ENCODE results near the gene STXBP2.

Gene STXBP2

GRCh38 chr19:7612282-7613274 lies 24.3 kb upstream of the STXBP2 start:
- DNase-seq (ENCODE audit: low read depth), result no peak

GRCh38 chr19:7614859-7615741 lies 21.8 kb upstream of the STXBP2 start:
- DNase-seq (ENCODE audit: low read depth), result no peak

GRCh38 chr19:7617172-7617571 lies 19.7 kb upstream of the STXBP2 start:
- no peak for DNase-seq (ENCODE audit: low read depth)

GRCh38 chr19:7617735-7618134 lies 19.2 kb upstream of the STXBP2 start:
- no peak for DNase-seq (ENCODE audit: low read depth)

- DNase-seq (ENCODE audit: low read depth), result no peak
Measured at GRCh38 chr19:7618348-7618747, 18.6 kb upstream of the STXBP2 start.

GRCh38 chr19:7618771-7619510 lies 18.0 kb upstream of the STXBP2 start:
- DNase-seq (ENCODE audit: low read depth), result no peak

GRCh38 chr19:7619671-7620441 lies 17.1 kb upstream of the STXBP2 start:
- no peak for DNase-seq (ENCODE audit: low read depth)

GRCh38 chr19:7620442-7621412 lies 16.2 kb upstream of the STXBP2 start:
- no peak for DNase-seq (ENCODE audit: low read depth)

- peak; percentile 19 for DNase-seq (ENCODE audit: low read depth)
Measured at GRCh38 chr19:7622933-7623685, 13.8 kb upstream of the STXBP2 start.

- DNase-seq (ENCODE audit: low read depth), result no peak
Measured at GRCh38 chr19:7623725-7624603, 12.9 kb upstream of the STXBP2 start.

GRCh38 chr19:7624810-7625209 lies 12.1 kb upstream of the STXBP2 start:
- no peak for DNase-seq (ENCODE audit: low read depth)

GRCh38 chr19:7625763-7626372 lies 11.0 kb upstream of the STXBP2 start:
- DNase-seq (ENCODE audit: low read depth), result no peak

GRCh38 chr19:7627166-7627565 lies 9.7 kb upstream of the STXBP2 start:
- no peak for DNase-seq (ENCODE audit: low read depth)

- peak; percentile 13 for DNase-seq (ENCODE audit: low read depth)
Measured at GRCh38 chr19:7628589-7629311, 8.2 kb upstream of the STXBP2 start.

GRCh38 chr19:7629347-7630054 lies 7.4 kb upstream of the STXBP2 start, which contains the start of the genes PET100 and XAB2:
Gene PET100 (plus strand): TSS chr19:7629793. CDS start chr19:7629834, 41 bp downstream.
Gene XAB2 (minus strand): TSS chr19:7629545. CDS start chr19:7629527, 18 bp downstream.
- DNase-seq (ENCODE audit: low read depth), result peak; percentile 99

GRCh38 chr19:7631577-7631976 lies 5.3 kb upstream of the STXBP2 start:
- DNase-seq (ENCODE audit: low read depth), result no peak
